Prostate gland (tissue), 2 donors: ENCODE results near the gene ENDOV.

Experiments
- CTCF ChIP-seq, 4 experiments: fragments of 200-600 bp in 2 of 4; fragments of 450-650 bp in 2 of 4; sonication (generic) in 2 of 4; IDR thresholded peaks; 1 replicate in 3 of 4; 2 replicates in 1 of 4; pipeline ENCODE4 v1.5.1; 2016 to 2019; ENCODE audit warnings: antibody characterized with exemption in 4 of 4, mild to moderate bottlenecking in 2 of 4, moderate library complexity in 2 of 4
- POLR2AphosphoS5 ChIP-seq: sonication (generic); formaldehyde crosslinking; IDR thresholded peaks from one replicate; pipeline ENCODE4 v1.6.1; 2017; ENCODE audit warnings: antibody characterized with exemption

DNA sequence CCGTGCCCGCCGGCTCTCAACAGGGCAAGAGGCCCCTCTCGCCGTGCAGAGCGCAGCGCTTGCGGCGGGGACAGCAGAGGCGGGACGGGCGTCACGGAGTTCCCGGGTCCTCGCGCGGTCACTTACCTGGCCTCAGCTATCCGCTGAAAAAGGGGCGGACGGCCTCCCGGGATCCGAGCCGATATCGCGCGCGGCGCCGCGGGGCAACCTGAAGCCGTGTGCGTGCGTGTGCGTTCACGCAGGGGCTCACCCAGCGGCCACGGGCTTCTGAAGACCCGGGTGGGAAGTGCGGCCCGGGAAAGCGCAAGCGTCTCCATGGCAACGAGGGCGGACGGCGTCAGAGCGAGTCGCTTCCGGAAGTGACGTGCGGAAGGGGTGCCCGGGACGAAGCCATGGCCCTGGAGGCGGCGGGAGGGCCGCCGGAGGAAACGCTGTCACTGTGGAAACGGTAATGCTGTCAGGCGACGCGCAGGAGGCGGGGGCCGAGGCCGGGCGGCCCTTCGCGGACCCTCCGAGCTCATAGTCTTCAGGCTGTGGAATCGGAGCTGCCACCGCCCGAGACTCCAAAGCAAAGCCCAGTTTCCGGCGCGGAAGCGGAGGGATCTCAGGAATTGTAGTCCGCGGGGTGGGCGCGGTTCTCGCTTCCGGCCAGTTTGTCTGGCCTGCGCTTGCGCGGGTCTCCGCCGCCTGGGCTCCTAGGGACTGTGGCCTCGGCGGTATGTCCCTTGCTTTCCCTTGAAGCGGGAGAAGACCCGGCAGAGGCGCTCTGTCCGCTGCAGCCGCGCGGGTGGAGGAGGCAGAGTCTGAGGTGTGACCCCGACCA lies at the start of gene ENDOV:
- TF ChIP-seq CTCF (IDR thresholded peaks at IDR 0.05) (peak in 1 of 4 experiments; percentile 18), POLR2AphosphoS5 (peak; percentile 89)
